HUES6 (cell line): ENCODE data around the gene SCUBE3.
A peak's percentile ranks its signal among the peaks of the same experiment; 100 is the strongest.

Experiments used
- H3K27ac ChIP-seq: 2 replicates; pipeline ENCODE4 v1.7.0; 2013; ENCODE audit warnings: low read depth, mild to moderate bottlenecking, low read length, inconsistent platforms
- H3K27me3 ChIP-seq: 2 replicates; pipeline ENCODE4 v1.6.1; 2013; ENCODE audit warnings: low read length; ENCODE audit not compliant: control insufficient read depth, insufficient read depth
- H3K36me3 ChIP-seq: 2 replicates; pipeline ENCODE4 v1.6.1; 2013; ENCODE audit warnings: low read length; ENCODE audit not compliant: control insufficient read depth, insufficient read depth
- H3K4me1 ChIP-seq: 2 replicates; pipeline ENCODE4 v1.6.1; 2013; ENCODE audit warnings: low read length; ENCODE audit not compliant: control insufficient read depth, insufficient read depth
- H3K4me3 ChIP-seq: 2 replicates; pipeline ENCODE4 v1.5.1; 2013; ENCODE audit warnings: low read depth, low read length
- H3K9ac ChIP-seq: one replicate; pipeline ENCODE4 v1.6.1; 2013; ENCODE audit warnings: mild to moderate bottlenecking, low read length
- H3K9me3 ChIP-seq: 2 replicates; pipeline ENCODE4 v1.6.1; 2013; ENCODE audit warnings: low read depth, low read length; ENCODE audit not compliant: control insufficient read depth, insufficient read depth

The SCUBE3 gene

GRCh38 chr6:35258336-35258735 lies 44.6 kb downstream of the SCUBE3 start:
- no peaks in the 10 kb centered on the region for H3K27me3 ChIP-seq
- no peaks in the 10 kb centered on the region for H3K9me3 ChIP-seq
- no peak overlapping the region for H3K27ac ChIP-seq
- peaks cover 7% of the 10 kb centered on the region; the same call in 1 of the 2 replicates for H3K4me1 ChIP-seq
- H3K9ac ChIP-seq: peak overlapping the region; percentile 81
- H3K4me3 ChIP-seq: peak overlapping the region; percentile 85
- H3K36me3 ChIP-seq: no peaks in the 10 kb centered on the region

- H3K27me3 ChIP-seq: no peaks in the 10 kb centered on the region
- no peaks in the 10 kb centered on the region for H3K36me3 ChIP-seq
- peak overlapping the region; percentile 81 for H3K9ac ChIP-seq
- H3K4me3 ChIP-seq: peak overlapping the region; percentile 85
- no peaks in the 10 kb centered on the region for H3K9me3 ChIP-seq
- H3K27ac ChIP-seq: no peak overlapping the region
- H3K4me1 ChIP-seq: peaks cover 7% of the 10 kb centered on the region; the same call in 1 of the 2 replicates
These were observed 45.1 kb downstream of the SCUBE3 start for GRCh38 chr6:35258858-35259193.

GRCh38 chr6:35259194-35259947 lies 45.6 kb downstream of the SCUBE3 start, which contains the start of gene ZNF76:
TSS of gene ZNF76 (plus strand) at chr6:35259735. CDS start at chr6:35281152, 21,417 bp downstream.
- Histone ChIP-seq H3K4me3 (peak within 1 kb of the TSS; percentile 85), H3K9ac (peak within 1 kb of the TSS; percentile 93), H3K4me1 (peaks cover 7% of the 10 kb centered on the region; the same call in 1 of the 2 replicates), H3K36me3 (no peaks in the 10 kb centered on the region), H3K9me3 (no peaks in the 10 kb centered on the region), H3K27me3 (no peaks in the 10 kb centered on the region), H3K27ac (peak within 1 kb of the TSS; percentile 95)

GRCh38 chr6:35259948-35260590 lies 46.3 kb downstream of the SCUBE3 start:
- no peaks in the 10 kb centered on the region for H3K36me3 ChIP-seq
- no peaks in the 10 kb centered on the region for H3K9me3 ChIP-seq
- H3K27me3 ChIP-seq: no peaks in the 10 kb centered on the region
- peak overlapping the region; percentile 93 for H3K9ac ChIP-seq
- H3K4me3 ChIP-seq: peak overlapping the region; percentile 85
- peak overlapping the region; percentile 95 for H3K27ac ChIP-seq
- H3K4me1 ChIP-seq: peaks cover 7% of the 10 kb centered on the region; the same call in 1 of the 2 replicates

GRCh38 chr6:35260591-35261570 lies 47.1 kb downstream of the SCUBE3 start:
- H3K27ac ChIP-seq: peak overlapping the region; percentile 95
- H3K9ac ChIP-seq: peak overlapping the region; percentile 74
- H3K27me3 ChIP-seq: no peaks in the 10 kb centered on the region
- H3K4me3 ChIP-seq: peak overlapping the region; percentile 85
- no peaks in the 10 kb centered on the region for H3K36me3 ChIP-seq
- no peaks in the 10 kb centered on the region for H3K9me3 ChIP-seq
- peaks cover 7% of the 10 kb centered on the region; the same call in 1 of the 2 replicates for H3K4me1 ChIP-seq

- no peaks in the 10 kb centered on the region for H3K27me3 ChIP-seq
- H3K9me3 ChIP-seq: no peaks in the 10 kb centered on the region
- H3K36me3 ChIP-seq: no peaks in the 10 kb centered on the region
- H3K9ac ChIP-seq: no peak overlapping the region
- H3K4me3 ChIP-seq: no peak overlapping the region
- no peak overlapping the region for H3K27ac ChIP-seq
- H3K4me1 ChIP-seq: peaks cover 9% of the 10 kb centered on the region; the same call in 1 of the 2 replicates
These were observed 48.8 kb downstream of the SCUBE3 start for GRCh38 chr6:35262596-35262995.

GRCh38 chr6:35264550-35265274 lies 51.0 kb downstream of the SCUBE3 start:
- no peak overlapping the region for H3K4me3 ChIP-seq
- peaks cover 11% of the 10 kb centered on the region; the same call in 1 of the 2 replicates for H3K4me1 ChIP-seq
- H3K9ac ChIP-seq: no peak overlapping the region
- H3K27me3 ChIP-seq: no peaks in the 10 kb centered on the region
- no peaks in the 10 kb centered on the region for H3K36me3 ChIP-seq
- H3K9me3 ChIP-seq: no peaks in the 10 kb centered on the region
- H3K27ac ChIP-seq: no peak overlapping the region

GRCh38 chr6:35265523-35265922 lies 51.8 kb downstream of the SCUBE3 start:
- Histone ChIP-seq H3K36me3 (no peaks in the 10 kb centered on the region), H3K4me1 (peaks cover 8% of the 10 kb centered on the region; the same call in 1 of the 2 replicates), H3K27me3 (no peaks in the 10 kb centered on the region), H3K9me3 (no peaks in the 10 kb centered on the region), H3K9ac (no peak overlapping the region), H3K4me3 (no peak overlapping the region), H3K27ac (no peak overlapping the region)

- H3K4me1 ChIP-seq: peaks cover 4% of the 10 kb centered on the region; the same call in 1 of the 2 replicates
- no peaks in the 10 kb centered on the region for H3K27me3 ChIP-seq
- H3K4me3 ChIP-seq: no peak overlapping the region
- no peaks in the 10 kb centered on the region for H3K9me3 ChIP-seq
- H3K36me3 ChIP-seq: no peaks in the 10 kb centered on the region
- no peak overlapping the region for H3K9ac ChIP-seq
- no peak overlapping the region for H3K27ac ChIP-seq
These were observed 53.7 kb downstream of the SCUBE3 start for GRCh38 chr6:35267446-35267845.

- Histone ChIP-seq H3K27ac (no peak overlapping the region), H3K9ac (no peak overlapping the region), H3K27me3 (no peaks in the 10 kb centered on the region), H3K36me3 (no peaks in the 10 kb centered on the region), H3K9me3 (no peaks in the 10 kb centered on the region), H3K4me1 (peaks cover 4% of the 10 kb centered on the region; the same call in 1 of the 2 replicates), H3K4me3 (no peak overlapping the region)
These were observed 54.1 kb downstream of the SCUBE3 start for GRCh38 chr6:35267897-35268296.
